Measurements from ENCODE around the gene CKAP4.

CKAP4 gene

DNA sequence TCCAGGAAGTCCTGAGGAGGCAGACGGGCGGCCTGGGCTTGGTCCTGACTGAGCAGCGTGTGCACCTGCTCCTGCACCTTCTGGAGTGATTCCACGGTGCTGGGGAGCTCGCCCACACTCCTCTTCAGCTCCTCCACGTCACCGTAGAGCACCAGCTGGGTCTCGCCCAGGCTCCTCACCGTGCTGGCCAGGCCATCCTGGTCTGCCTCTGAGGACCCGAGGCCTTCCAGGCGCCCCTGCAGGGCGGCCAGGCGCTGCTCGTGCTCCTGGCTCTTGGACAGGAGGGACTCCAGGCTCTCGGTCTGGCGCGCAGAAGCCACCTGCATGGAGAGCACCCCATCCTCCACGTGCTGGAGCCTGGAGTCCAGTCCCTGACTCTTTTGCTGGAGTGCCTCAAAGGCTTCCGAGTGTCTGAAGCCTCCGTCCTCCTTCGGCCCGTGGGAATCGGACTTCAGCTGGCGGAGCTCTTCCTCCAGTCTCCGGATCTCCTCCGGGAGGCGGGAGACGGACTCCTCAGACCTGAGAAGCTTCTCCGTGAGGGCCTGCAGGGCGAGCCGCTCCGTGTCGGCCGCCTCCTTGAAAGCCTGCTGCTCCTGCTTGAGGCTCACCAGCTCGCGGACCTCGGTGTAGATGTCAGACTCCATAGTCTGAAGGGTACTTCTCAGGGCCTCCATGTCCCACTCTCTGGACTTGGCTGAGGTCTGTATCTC is 8.4 kb downstream of the CKAP4 start:
- TF ChIP-seq GATA3 (IDR thresholded peaks at IDR 0.05; ENCODE audit: low read depth, low read length) (no peak), GATA2 (IDR thresholded peaks at IDR 0.05; ENCODE audit: low read depth, low read length) (no peak)

DNA sequence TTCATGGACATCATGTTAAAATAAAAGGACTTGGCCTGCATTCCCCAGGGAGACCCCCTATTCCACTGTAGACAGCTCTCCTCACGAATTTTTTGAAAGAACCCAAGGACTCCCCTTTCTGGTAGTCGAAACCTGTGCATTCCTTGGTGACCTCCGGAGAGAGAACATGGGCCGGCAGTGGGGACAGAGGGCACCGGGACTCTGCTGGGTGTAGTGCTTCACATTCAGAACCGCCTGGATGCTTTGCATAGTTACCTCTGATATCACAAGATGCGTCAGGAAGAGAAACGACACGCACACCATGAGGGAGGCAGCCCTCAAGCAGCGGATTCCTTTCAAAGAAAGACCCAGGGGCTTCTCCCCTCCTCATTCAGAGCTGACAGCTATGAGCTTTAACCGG is 9.7 kb downstream of the CKAP4 start:
- TF ChIP-seq GATA2 (IDR thresholded peaks at IDR 0.05; ENCODE audit: low read depth, low read length) (no peak), GATA3 (IDR thresholded peaks at IDR 0.05; ENCODE audit: low read depth, low read length) (no peak)

DNA sequence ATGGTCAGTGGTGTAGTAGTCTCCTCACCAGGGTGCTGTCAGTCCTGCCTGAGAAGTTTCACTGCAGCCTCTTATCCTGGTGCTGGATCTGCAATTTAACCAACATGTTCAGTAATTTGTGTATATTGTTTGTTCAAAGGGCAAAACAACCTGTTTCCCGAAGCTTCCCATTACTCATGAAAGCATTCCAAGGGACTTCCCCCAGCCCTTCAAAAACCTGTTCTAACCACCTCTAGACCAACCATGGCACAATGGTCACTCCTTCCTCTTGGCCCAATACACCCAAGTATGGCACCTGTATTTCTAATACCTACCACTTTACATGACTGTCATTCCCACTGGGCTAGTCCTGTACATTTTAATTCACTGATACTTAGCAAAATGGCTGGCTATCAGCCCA is 12.1 kb downstream of the CKAP4 start:
- TF ChIP-seq GATA3 (IDR thresholded peaks at IDR 0.05; ENCODE audit: low read depth, low read length) = no peak

DNA sequence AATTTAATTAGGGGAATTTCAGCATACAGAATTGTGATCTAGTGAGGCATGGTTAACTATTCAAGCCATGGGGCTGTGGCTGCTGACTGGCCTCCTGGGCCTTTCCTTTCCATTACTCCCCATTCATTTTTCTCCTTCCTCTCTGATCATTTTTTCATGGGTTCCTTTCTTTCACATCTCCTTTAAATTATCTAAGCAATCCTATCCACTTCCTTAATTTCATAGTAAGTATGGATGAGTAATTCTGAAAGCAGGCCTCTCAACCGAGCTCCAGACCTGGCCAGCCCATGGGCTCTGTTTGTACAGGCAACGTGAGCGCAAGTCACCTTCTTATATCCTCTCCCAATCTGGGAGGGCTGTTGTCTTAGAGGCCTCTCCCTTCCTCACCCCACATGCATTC is 13.4 kb downstream of the CKAP4 start:
- TF ChIP-seq GATA3 (IDR thresholded peaks at IDR 0.05; ENCODE audit: low read depth, low read length) = no peak
- no peak for TF ChIP-seq GATA2 (IDR thresholded peaks at IDR 0.05; ENCODE audit: low read depth, low read length)

DNA sequence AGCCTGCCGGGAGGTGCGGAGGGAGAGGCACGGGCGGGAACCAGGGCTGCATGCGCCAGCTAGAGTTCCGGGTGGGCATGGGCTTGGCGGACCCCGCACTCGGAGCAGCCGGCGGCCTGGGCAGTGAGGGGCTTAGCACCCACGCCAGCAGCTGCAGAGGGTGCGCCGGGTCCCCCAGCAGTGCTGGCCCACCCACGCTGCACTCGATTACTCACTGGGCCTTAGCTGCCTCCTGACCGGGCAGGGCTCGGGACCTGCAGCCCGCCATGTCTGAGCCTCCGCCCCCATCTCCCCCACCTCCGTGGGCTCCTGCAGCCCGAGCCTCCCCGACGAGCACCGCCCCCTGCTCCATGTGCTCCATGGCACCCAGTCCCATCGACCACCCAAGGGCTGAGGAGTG is 14.8 kb downstream of the CKAP4 start:
- TF ChIP-seq GATA2 (IDR thresholded peaks at IDR 0.05; ENCODE audit: low read depth, low read length) = no peak
- TF ChIP-seq GATA3 (IDR thresholded peaks at IDR 0.05; ENCODE audit: low read depth, low read length) = no peak

DNA sequence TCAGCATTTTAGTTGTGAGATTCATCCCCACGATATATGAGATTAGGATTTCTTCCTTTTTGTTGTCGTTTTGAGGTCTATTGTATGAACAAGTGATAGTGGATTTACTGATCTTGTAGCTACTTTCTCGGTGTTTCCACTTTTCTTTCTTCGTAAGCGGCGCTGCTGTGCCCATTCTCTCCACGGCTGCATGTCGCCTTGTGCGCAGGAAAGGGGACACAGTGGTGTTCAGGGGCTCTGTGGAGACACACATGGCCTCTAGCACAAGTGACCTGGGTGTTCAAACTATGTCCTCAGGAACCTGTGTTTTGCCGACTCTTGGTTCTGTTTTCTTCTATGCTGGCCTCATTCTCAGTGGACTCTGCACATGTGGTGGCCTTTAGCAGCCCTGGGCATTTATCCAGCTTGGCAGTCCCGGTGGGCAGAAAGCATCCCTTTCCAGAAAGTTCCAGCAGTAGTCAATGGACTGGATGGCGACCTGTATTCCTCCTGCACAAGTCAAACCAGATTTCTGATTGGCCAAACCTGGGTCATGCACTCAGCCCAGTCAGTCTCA is 18.7 kb downstream of the CKAP4 start:
- TF ChIP-seq GATA2 (IDR thresholded peaks at IDR 0.05; ENCODE audit: low read depth, low read length) (no peak), GATA3 (IDR thresholded peaks at IDR 0.05; ENCODE audit: low read depth, low read length) (no peak)

DNA sequence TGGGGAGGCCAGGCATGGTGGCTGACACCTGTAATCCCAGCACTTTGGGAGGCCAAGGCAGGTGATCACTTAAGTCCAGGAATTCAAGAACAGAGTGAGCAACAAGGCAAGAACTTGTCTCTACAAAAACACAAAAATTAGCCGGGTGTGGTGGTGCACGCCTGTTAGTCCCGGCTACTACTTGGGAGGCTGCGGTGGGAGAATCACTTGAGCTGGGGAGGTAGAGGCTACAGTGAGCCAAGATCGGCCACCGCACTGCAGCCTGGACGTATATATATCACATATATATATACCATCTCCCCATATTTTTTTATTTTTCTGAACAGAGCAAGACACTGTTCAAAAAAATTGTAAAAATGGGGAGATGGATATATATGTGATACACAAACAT is 19.5 kb downstream of the CKAP4 start:
- TF ChIP-seq GATA3 (IDR thresholded peaks at IDR 0.05; ENCODE audit: low read depth, low read length) (no peak), GATA2 (IDR thresholded peaks at IDR 0.05; ENCODE audit: low read depth, low read length) (no peak)

DNA sequence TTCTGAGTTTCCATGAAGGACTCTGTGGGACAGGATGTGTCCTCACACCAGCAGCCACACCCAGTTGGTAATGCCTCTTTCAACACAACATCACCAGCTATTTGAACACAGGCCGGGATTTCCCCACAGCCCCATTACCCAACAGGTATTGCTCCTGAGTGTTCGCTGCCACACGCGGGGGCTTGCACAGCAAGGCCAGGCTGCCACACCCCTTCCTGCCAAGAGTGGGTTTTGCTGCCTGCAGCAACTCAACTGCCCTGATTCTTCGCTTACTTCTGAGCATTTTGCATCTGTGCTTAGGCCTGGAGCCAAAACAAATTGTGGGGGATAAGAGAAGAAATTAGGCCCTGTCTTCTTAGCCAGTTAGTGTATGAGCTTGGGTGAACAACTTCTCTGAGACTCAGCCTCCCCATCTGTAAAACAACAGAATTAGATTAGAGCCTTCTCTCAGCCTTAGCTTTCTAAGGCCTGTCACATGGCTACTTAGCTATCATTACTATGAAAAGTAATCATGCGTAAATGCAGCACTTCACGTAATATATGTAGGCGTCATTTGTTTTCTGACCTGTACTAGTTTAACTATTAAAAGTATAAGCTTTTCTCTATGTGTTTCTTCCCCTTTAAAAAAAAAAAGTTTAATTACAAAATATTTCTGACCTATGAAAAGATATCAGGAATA is 20.0 kb downstream of the CKAP4 start:
- TF ChIP-seq GATA2 (IDR thresholded peaks at IDR 0.05; ENCODE audit: low read depth, low read length) = no peak
- no peak for TF ChIP-seq GATA3 (IDR thresholded peaks at IDR 0.05; ENCODE audit: low read depth, low read length)

DNA sequence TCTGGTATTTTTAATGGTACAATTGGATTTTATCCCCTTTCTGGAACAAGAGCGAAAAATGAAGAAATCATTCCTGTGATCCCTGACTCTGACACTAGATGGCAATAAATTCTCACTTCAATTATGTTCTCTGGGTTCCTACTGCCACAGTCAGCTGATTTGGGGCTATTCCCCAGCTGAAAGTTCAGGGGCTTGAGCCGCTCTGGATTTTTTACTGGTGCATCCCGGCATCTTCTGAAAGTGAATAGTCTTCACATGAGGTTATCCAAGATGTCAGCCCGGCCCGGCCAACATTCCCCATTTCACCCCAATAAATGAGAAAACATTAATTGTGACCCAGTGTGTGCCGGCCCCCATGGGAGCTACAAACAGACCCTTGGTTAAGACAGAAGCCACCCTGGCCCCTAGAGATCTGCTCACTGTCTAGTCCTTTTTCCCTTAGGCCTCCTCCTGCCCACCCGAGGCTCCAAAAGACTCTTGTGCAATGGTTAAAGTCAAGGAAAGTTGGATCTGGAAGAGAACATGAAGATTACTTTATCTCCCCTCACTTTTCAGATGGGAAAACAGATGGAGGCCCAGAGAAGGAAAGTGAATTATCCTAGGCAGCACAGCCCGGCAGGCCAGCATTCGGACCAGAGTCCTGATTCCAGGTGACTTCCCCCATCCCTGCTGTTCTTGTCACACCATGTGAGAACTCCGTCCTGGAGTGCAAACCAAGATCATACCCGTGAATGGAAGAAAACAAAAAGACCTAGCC is 20.8 kb downstream of the CKAP4 start:
- TF ChIP-seq GATA3 (IDR thresholded peaks at IDR 0.05; ENCODE audit: low read depth, low read length) (no peak), GATA2 (IDR thresholded peaks at IDR 0.05; ENCODE audit: low read depth, low read length) (no peak)

DNA sequence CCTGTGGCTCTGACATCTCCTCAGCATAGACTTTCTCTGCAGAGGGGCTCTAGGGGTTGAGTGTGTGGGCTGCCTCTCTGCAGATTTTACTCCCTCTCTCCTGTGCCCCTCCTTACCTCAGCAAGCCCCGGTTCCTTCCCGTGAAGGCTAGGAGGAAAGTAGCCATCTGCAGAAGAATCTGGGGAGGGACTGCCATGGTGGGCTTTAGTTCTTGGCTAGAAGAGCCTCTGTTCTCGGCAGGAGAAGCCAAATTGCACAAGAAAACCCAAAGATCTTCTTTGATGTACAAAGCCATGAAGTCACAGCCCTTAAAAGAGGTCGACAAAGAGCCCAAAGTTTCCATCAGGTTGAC is 23.5 kb downstream of the CKAP4 start:
- no peak for TF ChIP-seq GATA2 (IDR thresholded peaks at IDR 0.05; ENCODE audit: low read depth, low read length)
- TF ChIP-seq GATA3 (IDR thresholded peaks at IDR 0.05; ENCODE audit: low read depth, low read length) = no peak

DNA sequence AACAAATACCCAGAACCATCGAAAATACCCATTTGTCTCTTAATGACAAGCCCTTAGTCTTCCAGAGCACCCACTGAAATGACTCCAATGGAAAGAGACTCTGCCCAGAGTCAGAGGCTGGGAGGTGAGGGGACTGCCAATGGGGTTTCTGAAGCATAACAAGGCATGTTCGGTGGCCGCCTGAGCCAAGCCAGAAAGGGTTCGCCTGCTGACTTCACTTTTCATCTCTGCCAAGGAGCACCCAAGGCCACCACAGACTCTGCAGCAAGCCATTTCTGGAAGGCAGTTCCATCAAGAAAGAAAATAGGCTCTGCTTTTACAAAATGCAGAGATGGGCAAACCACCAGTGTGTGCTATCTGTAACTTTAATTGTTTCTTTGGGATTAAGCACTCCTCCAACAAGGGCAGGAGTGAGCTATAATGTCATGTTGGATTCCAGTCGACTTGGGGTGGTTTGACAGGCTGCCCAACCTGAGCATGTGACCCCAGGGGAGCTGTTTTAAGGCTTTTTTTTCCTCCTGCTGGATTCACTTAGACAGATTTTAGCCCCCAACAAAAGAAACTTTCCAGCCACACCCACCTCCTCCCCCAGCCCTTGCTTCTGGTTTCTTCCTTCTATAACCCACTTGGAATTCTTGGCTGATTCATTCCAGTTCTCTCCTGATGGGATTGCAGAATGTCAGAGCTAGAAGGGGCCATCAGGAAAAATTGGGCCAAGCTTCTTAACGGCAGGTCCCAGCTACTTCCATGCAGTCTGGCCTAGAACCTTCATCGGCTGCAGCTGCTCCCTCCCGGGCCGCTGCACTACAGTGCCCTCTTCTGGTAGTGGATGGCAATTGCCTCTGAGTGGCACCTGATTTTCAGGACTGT is 24.1 kb downstream of the CKAP4 start:
- TF ChIP-seq GATA3 (IDR thresholded peaks at IDR 0.05; ENCODE audit: low read depth, low read length) (no peak), GATA2 (IDR thresholded peaks at IDR 0.05; ENCODE audit: low read depth, low read length) (no peak)

DNA sequence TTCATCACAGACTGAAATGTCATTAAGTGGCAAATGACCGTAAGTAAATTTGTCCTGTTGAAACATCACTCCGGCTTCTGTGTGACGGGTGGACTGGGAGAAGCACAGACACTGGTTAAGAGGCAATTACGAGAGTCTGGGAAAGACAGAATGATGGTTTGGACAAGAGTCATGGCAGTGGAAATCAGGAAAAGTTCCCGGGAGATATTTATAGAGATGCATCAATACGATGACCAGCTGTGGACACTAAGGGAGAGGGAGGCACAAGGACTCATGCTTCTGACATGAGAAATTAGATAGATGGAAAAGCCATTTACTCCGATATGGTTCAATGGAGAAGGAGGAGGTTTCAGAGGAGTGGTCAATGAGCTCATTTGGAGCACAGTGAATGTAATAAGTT is 27.3 kb downstream of the CKAP4 start:
- TF ChIP-seq GATA2 (IDR thresholded peaks at IDR 0.05; ENCODE audit: low read depth, low read length) (no peak), GATA3 (IDR thresholded peaks at IDR 0.05; ENCODE audit: low read depth, low read length) (no peak)

DNA sequence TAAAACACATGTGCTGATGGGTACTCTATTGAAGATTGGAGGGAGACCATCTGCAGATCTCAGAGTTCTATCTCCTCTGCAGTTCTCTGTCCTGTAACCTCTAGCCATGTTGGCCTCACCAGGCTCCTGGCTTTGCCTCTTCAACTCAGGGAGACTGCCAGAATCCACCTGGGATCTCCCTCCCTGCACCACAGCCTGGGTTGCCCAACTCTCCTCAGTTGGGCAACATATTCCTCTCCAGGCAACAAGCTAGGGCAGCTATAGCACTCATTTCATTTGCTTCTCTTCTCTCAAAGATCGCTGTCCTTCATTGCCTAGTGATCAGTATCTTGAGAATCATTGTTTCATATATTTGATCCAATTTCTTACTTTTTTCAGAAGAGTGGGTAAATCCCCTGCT is 28.8 kb downstream of the CKAP4 start:
- TF ChIP-seq GATA2 (IDR thresholded peaks at IDR 0.05; ENCODE audit: low read depth, low read length) = no peak
- no peak for TF ChIP-seq GATA3 (IDR thresholded peaks at IDR 0.05; ENCODE audit: low read depth, low read length)

DNA sequence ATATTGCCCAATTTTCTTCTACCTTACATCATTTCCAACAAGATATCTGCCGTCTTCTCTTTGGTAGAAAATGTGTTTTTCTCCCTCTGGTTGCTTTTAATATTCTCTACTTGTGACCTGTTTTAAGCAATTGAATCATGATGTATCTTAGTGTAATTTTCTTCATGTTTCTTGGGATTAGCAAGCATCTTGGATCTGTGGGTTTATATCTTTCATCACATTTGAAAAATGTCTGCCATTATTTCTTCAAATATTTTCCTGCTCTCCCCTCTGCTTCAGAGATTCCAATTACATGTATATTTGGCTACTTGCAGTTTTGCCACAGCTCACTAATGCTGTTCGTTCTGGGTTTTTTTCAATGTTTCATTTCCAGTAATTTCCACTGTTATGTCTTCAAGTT is 30.1 kb downstream of the CKAP4 start:
- no peak for TF ChIP-seq GATA2 (IDR thresholded peaks at IDR 0.05; ENCODE audit: low read depth, low read length)
- TF ChIP-seq GATA3 (IDR thresholded peaks at IDR 0.05; ENCODE audit: low read depth, low read length) = no peak

All from SH-SY5Y (cell line).